Measurements from ENCODE around the gene MTA3.

- no peak for TF ChIP-seq CTCF (IDR thresholded peaks at IDR 0.05)
- no peak for TF ChIP-seq EZH2phosphoT487 (IDR thresholded peaks at IDR 0.05)
Observed at GRCh38 chr2:42744545-42745082, 176.2 kb downstream of the MTA3 start.
